Breast epithelium (tissue), 4 donors: ENCODE measurements around the gene GAPT. TPM values are rescaled to one million over a fixed set of nuclear protein-coding genes. Genes with fewer than 3 reads are reported as not detected.

ENCODE experiments used
- DNase-seq, 2 donors: peaks; one replicate each; pipeline ENCODE4 v3.0.0-alpha.2; 2019; ENCODE audit warnings: low spot score in 2 of 2
- H3K27ac ChIP-seq, 2 donors: fragments of 200-600 bp; sonication (generic) in 1 of 2; one replicate each; pipeline ENCODE4 v1.5.1; 2016 to 2019; ENCODE audit warnings: mild to moderate bottlenecking in 1 of 2
- H3K27me3 ChIP-seq, 2 donors: fragments of 200-600 bp; sonication (generic) in 1 of 2; one replicate each; pipeline versions ENCODE4 v1.5.1 to v1.6.0; 2017 to 2019; ENCODE audit warnings: control low read depth in 1 of 2, mild to moderate bottlenecking in 1 of 2
- H3K36me3 ChIP-seq: fragments of 200-600 bp; one replicate; pipeline ENCODE4 v1.5.1; 2019
- H3K4me1 ChIP-seq, 2 donors: fragments of 200-600 bp; sonication (generic); one replicate each; pipeline ENCODE4 v1.5.1; 2016 to 2019; ENCODE audit warnings: control low read depth in 1 of 2
- H3K4me3 ChIP-seq, 3 donors: fragments of 200-600 bp; sonication (generic); 1 replicate in 2 of 3; 2 replicates in 1 of 3; pipeline ENCODE4 v1.5.1; 2016 to 2019; ENCODE audit warnings: mild to moderate bottlenecking in 3 of 3, moderate library complexity in 2 of 3
- H3K9me3 ChIP-seq, 2 donors: fragments of 200-600 bp; sonication (generic) in 1 of 2; one replicate each; pipeline ENCODE4 v1.5.1; 2016 to 2019; ENCODE audit warnings: control low read depth in 1 of 2
- POLR2A ChIP-seq: fragments of 450-650 bp; IDR thresholded peaks from one replicate; pipeline ENCODE4 v1.6.1; 2016; ENCODE audit warnings: antibody characterized with exemption, mild to moderate bottlenecking, moderate library complexity
- POLR2AphosphoS5 ChIP-seq, 3 donors: sonication (generic); formaldehyde crosslinking; IDR thresholded peaks; one replicate each; pipeline ENCODE4 v1.6.1; 2017; ENCODE audit warnings: antibody characterized with exemption in 3 of 3
- intact Hi-C: fragments of 100-400 bp; cut with DNase I; formaldehyde crosslinking; loops from one replicate; pipeline ENCODE4 v1.15.1; 2023; ENCODE audit warnings: low total_unique reads
- total RNA-seq, 3 donors: library from RNA; depleted of rRNA; stranded (reverse); fragments of >200 nt; gene quantifications; one replicate each; pipeline ENCODE4 v1.1.0, GENCODE V29; 2016
- TF ChIP-seq, protein P1 (sequence below), 3 donors: fragments of 450-650 bp; IDR thresholded peaks; one replicate each; pipeline ENCODE4 v1.5.1; 2016 to 2017; ENCODE audit warnings: antibody characterized with exemption in 3 of 3, mild to moderate bottlenecking in 3 of 3, moderate library complexity in 3 of 3

The GAPT gene
- total RNA-seq, 3 donors from 2014 or later: 1.2 to 3.8 (median 1.3) TPM

DNA sequence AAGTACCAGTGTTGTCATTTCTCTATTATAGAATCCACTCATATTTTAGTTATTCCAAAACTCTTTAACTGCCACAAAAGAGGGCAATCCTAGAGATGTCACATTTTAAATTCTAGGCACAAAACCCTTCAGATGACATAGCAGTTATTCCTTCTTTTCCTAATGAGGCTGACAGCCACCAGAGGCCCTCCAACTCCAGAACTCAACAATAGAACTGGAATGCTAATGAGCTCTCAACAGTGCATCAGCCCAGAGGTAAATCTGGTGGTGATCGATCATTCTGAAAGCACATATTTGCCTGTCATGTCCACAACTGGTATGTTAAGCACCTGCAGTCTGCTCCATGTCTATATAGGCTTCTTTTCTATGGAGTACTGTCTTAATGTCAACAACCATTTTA is 51.5 kb downstream of the GAPT start:
- TF ChIP-seq POLR2A: no peak
- TF ChIP-seq, protein P1, sequence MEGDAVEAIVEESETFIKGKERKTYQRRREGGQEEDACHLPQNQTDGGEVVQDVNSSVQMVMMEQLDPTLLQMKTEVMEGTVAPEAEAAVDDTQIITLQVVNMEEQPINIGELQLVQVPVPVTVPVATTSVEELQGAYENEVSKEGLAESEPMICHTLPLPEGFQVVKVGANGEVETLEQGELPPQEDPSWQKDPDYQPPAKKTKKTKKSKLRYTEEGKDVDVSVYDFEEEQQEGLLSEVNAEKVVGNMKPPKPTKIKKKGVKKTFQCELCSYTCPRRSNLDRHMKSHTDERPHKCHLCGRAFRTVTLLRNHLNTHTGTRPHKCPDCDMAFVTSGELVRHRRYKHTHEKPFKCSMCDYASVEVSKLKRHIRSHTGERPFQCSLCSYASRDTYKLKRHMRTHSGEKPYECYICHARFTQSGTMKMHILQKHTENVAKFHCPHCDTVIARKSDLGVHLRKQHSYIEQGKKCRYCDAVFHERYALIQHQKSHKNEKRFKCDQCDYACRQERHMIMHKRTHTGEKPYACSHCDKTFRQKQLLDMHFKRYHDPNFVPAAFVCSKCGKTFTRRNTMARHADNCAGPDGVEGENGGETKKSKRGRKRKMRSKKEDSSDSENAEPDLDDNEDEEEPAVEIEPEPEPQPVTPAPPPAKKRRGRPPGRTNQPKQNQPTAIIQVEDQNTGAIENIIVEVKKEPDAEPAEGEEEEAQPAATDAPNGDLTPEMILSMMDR (IDR thresholded peaks at IDR 0.05): no peak
- no peak for TF ChIP-seq POLR2AphosphoS5 (IDR thresholded peaks at IDR 0.05)
- DNase-seq: no peak
- H3K4me1 ChIP-seq: no peaks in the 10 kb centered on the region
- H3K9me3 ChIP-seq: no peaks in the 10 kb centered on the region
- no peaks in the 10 kb centered on the region for H3K36me3 ChIP-seq
- intact Hi-C loops: no loop called here
- H3K27ac ChIP-seq: no peak overlapping the region
- no peaks in the 10 kb centered on the region for H3K27me3 ChIP-seq
- no peak overlapping the region for H3K4me3 ChIP-seq

DNA sequence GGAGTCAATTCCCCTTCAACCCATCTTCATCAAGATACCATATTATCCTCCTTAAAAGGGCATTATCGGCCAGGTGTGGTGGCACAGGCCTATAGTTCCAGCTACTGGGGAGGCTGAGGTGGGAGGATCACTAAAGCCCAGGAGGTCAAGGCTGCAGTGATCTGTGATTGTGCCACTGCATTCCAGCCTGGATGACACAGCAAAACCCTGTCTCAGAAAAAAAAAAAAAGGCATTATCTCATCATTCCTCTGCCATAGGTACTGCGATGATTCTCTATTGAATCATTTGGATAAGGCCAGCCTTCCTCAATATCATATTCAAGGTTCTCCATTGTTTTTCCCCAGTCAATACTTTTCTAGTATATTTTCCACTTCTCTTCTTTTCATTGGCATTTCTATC is 52.5 kb downstream of the GAPT start:
- no peaks in the 10 kb centered on the region for H3K4me1 ChIP-seq
- H3K9me3 ChIP-seq: no peaks in the 10 kb centered on the region
- no peaks in the 10 kb centered on the region for H3K27me3 ChIP-seq
- H3K36me3 ChIP-seq: no peaks in the 10 kb centered on the region
- intact Hi-C loops: no loop called here
- no peak overlapping the region for H3K4me3 ChIP-seq
- TF ChIP-seq POLR2AphosphoS5 (IDR thresholded peaks at IDR 0.05): no peak
- TF ChIP-seq, protein P1 (IDR thresholded peaks at IDR 0.05): no peak
- no peak for TF ChIP-seq POLR2A
- DNase-seq: no peak
- no peak overlapping the region for H3K27ac ChIP-seq

DNA sequence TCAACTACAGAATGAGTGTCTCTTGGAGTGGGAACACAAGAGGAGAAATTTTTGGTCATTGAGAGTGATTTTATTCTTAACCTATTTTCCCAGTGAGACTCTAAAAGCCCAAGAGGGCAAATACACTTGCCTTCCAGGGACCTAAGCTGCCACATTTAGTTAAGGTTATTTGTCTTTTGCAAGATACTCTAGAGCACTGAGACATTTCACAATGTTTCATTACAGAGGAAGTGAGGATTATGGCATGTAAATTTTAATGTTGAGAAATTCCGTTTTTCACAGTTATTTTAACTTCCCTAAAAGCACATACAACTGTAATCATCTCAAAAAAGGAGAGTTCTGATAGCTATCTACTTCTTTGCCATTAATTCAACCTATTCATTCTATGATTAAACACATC is 53.0 kb downstream of the GAPT start:
- no peaks in the 10 kb centered on the region for H3K36me3 ChIP-seq
- H3K9me3 ChIP-seq: no peaks in the 10 kb centered on the region
- no peak for DNase-seq
- H3K4me1 ChIP-seq: no peaks in the 10 kb centered on the region
- TF ChIP-seq, protein P1 (IDR thresholded peaks at IDR 0.05): no peak
- TF ChIP-seq POLR2A: no peak
- no peak for TF ChIP-seq POLR2AphosphoS5 (IDR thresholded peaks at IDR 0.05)
- no peak overlapping the region for H3K4me3 ChIP-seq
- H3K27me3 ChIP-seq: no peaks in the 10 kb centered on the region
- intact Hi-C loops: no loop called here
- no peak overlapping the region for H3K27ac ChIP-seq

DNA sequence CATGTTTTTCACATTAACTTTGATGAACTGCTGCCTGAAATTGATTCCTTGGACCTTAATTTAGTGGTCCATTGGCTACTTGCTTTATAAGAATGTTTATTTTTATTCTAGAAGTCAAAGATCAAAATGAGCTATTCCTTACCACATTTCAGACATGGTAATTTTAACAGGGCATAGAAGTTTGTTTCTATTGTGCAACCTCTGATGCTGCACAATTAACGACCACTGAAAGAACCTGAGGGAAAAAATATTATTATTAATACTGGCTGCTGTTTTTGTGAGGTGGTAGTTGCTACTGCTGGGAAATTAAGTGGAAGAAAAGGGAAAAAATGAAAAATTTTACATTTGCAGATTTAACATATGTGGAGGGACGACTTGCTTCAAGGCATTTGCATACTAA is 53.7 kb downstream of the GAPT start:
- no peak overlapping the region for H3K27ac ChIP-seq

DNA sequence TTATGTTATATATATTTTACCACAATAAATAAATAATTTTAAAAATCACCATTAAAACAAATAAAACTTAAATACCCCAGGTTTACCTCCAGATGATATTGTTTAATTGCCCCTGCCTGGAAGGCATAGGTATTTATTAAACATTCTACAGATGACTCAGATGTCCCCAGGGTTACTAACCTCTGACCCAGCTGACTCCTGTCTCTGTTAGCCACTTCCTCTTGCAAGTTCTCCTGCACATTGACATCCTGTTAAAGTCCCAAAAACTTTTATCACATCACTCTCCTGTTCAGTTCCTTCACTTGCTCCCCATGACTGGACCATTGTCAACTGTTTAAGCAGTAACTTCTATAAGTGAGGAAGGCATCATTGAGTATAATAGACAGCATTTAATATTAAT is 54.7 kb downstream of the GAPT start:
- no peaks in the 10 kb centered on the region for H3K27me3 ChIP-seq
- no peaks in the 10 kb centered on the region for H3K36me3 ChIP-seq
- intact Hi-C loops: no loop called here
- TF ChIP-seq POLR2AphosphoS5 (IDR thresholded peaks at IDR 0.05) (no peak), POLR2A (no peak)
- TF ChIP-seq, protein P1 (IDR thresholded peaks at IDR 0.05): no peak
- H3K4me3 ChIP-seq: no peak overlapping the region
- H3K4me1 ChIP-seq: no peaks in the 10 kb centered on the region
- H3K9me3 ChIP-seq: no peaks in the 10 kb centered on the region
- DNase-seq: no peak
- H3K27ac ChIP-seq: no peak overlapping the region

More for the DNA sequence above, 53.7 kb downstream of the GAPT start:
- no peak overlapping the region for H3K4me3 ChIP-seq
- no peak for DNase-seq
- intact Hi-C loops: no loop called here
- no peaks in the 10 kb centered on the region for H3K4me1 ChIP-seq
- H3K27me3 ChIP-seq: no peaks in the 10 kb centered on the region
- no peaks in the 10 kb centered on the region for H3K36me3 ChIP-seq
- H3K9me3 ChIP-seq: no peaks in the 10 kb centered on the region
- TF ChIP-seq, protein P1 (IDR thresholded peaks at IDR 0.05): no peak
- TF ChIP-seq POLR2A (no peak), POLR2AphosphoS5 (IDR thresholded peaks at IDR 0.05) (no peak)

Other genes starting within 250 kb of the GAPT start
- gene PLK2, start 31.3 kb upstream of the GAPT start, total RNA-seq: 100 to 1,000 TPM in 2 of 3 donors, 10 to 100 TPM in 1; 29.0 to 384 (median 177) TPM
- gene RAB3C, start 91.6 kb downstream of the GAPT start, total RNA-seq: 1 to 10 TPM in 2 of 3 donors, under 1 TPM in 1; 0.29 to 6.1 (median 2.6) TPM